Measurements from ENCODE around the gene KIAA0232. TPM values are rescaled to one million over a fixed set of nuclear protein-coding genes. Genes with fewer than 3 reads are reported as not detected.

Gene KIAA0232
- total and polyA plus RNA-seq, 2 experiments from 2014 or later, result 20.6 to 21.7 TPM

DNA sequence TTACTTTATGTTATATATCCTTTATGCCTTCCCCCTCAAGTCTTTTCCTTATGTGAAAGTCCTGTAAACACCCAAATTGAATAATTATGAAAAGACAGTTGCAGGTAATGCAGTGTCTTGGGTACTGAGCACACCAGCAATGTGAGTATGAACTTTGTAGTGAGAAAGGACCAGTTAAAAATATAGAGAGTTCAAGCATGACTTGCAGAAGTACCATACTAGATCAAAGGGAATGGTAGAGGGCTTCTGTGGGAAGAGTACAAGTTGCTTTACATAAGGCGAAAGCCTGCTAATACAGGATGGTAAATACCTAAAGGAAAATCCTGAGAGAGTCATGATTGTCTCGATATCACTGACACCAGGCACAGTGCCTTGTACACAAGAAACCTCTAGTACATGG, 25.7 kb downstream of the KIAA0232 start:
- 0 out of 2 replicates have a peak, but pooled peaks cover 14% of the 10 kb centered on the region for H4K20me1 ChIP-seq (ENCODE audit: insufficient read depth)

GRCh38 chr4:6811165-6811564, 28.6 kb downstream of the KIAA0232 start:
- Histone ChIP-seq H3K4me1 (ENCODE audit: insufficient read depth) (peaks cover 19% of the 10 kb centered on the region), H3K27me3 (replicated peaks; ENCODE audit: insufficient read depth) (no peaks in the 10 kb centered on the region), H3K79me2 (ENCODE audit: insufficient read depth) (peaks cover 100% of the 10 kb centered on the region), H3K4me2 (ENCODE audit: unreplicated experiment) (no peak overlapping the region), H3K27ac (no peak overlapping the region), H3K4me3 (no peak overlapping the region), H3K9me3 (ENCODE audit: low read depth) (no peaks in the 10 kb centered on the region), H3K36me3 (ENCODE audit: low read depth) (no peaks in the 10 kb centered on the region), H3K9ac (no peak overlapping the region), H2AFZ (no peak overlapping the region), H4K20me1 (ENCODE audit: insufficient read depth) (0 out of 2 replicates have a peak, but pooled peaks cover 10% of the 10 kb centered on the region), H3F3A (ENCODE audit: insufficient read depth) (peaks cover 12% of the 10 kb centered on the region), H3K9me2 (ENCODE audit: insufficient read depth) (no peaks in the 10 kb centered on the region)
- DNase-seq, result no peak
- 93 to 96% methylated on average over 6 of the region's 6 CpGs for WGBS, 2 experiments (ENCODE audit: low coverage in 1 of 2, low lambda C conversion rate in 2 of 2, missing lambda C conversion rate in 2 of 2)
- TF ChIP-seq EZH2 (IDR thresholded peaks at IDR 0.05; ENCODE audit: insufficient read depth, poor library complexity, severe bottlenecking) (no peak), EZH2phosphoT487 (IDR thresholded peaks at IDR 0.05; ENCODE audit: insufficient read depth, low read depth) (no peak)
- in situ Hi-C loops (cut with MboI), result no loop called here

More for the DNA sequence above, 25.7 kb downstream of the KIAA0232 start:
- Histone ChIP-seq H3K27me3 (replicated peaks; ENCODE audit: insufficient read depth) (no peaks in the 10 kb centered on the region), H3K36me3 (ENCODE audit: low read depth) (no peaks in the 10 kb centered on the region), H3K4me1 (ENCODE audit: insufficient read depth) (peaks cover 24% of the 10 kb centered on the region), H3K4me2 (ENCODE audit: unreplicated experiment) (no peak overlapping the region), H3K79me2 (ENCODE audit: insufficient read depth) (peaks cover 100% of the 10 kb centered on the region), H3K27ac (no peak overlapping the region), H3K4me3 (no peak overlapping the region), H3K9ac (no peak overlapping the region), H3K9me3 (ENCODE audit: low read depth) (no peaks in the 10 kb centered on the region), H3K9me2 (ENCODE audit: insufficient read depth) (no peaks in the 10 kb centered on the region), H3F3A (ENCODE audit: insufficient read depth) (peaks cover 12% of the 10 kb centered on the region), H2AFZ (no peak overlapping the region)
- DNase-seq, result no peak
- TF ChIP-seq EZH2 (IDR thresholded peaks at IDR 0.05; ENCODE audit: insufficient read depth, poor library complexity, severe bottlenecking) (no peak), EZH2phosphoT487 (IDR thresholded peaks at IDR 0.05; ENCODE audit: insufficient read depth, low read depth) (no peak)
- WGBS, 2 experiments (ENCODE audit: low coverage in 1 of 2, low lambda C conversion rate in 2 of 2, missing lambda C conversion rate in 2 of 2), result 94 to 97% methylated on average over 2 of the region's 2 CpGs
- in situ Hi-C loops (cut with MboI), result no loop called here

GRCh38 chr4:6812766-6813165, 30.2 kb downstream of the KIAA0232 start:
- H3K4me2 ChIP-seq (ENCODE audit: unreplicated experiment), result no peak overlapping the region
- in situ Hi-C loops (cut with MboI), result no loop called here
- H3K9ac ChIP-seq, result no peak overlapping the region
- no peak overlapping the region for H2AFZ ChIP-seq
- H3K9me3 ChIP-seq (ENCODE audit: low read depth), result no peaks in the 10 kb centered on the region
- H3K4me3 ChIP-seq, result no peak overlapping the region
- H3K27me3 ChIP-seq (replicated peaks; ENCODE audit: insufficient read depth), result no peaks in the 10 kb centered on the region
- no peak overlapping the region for H3K27ac ChIP-seq
- peaks cover 5% of the 10 kb centered on the region; the same call in 1 of the 2 replicates for H3F3A ChIP-seq (ENCODE audit: insufficient read depth)
- H3K36me3 ChIP-seq (ENCODE audit: low read depth), result no peaks in the 10 kb centered on the region
- H3K9me2 ChIP-seq (ENCODE audit: insufficient read depth), result no peaks in the 10 kb centered on the region
- H3K4me1 ChIP-seq (ENCODE audit: insufficient read depth), result peaks cover 4% of the 10 kb centered on the region
- TF ChIP-seq EZH2 (IDR thresholded peaks at IDR 0.05; ENCODE audit: insufficient read depth, poor library complexity, severe bottlenecking), result no peak
- TF ChIP-seq EZH2phosphoT487 (IDR thresholded peaks at IDR 0.05; ENCODE audit: insufficient read depth, low read depth), result no peak
- H4K20me1 ChIP-seq (ENCODE audit: insufficient read depth), result 0 out of 2 replicates have a peak, but pooled peaks cover 16% of the 10 kb centered on the region
- H3K79me2 ChIP-seq (ENCODE audit: insufficient read depth), result peaks cover 100% of the 10 kb centered on the region
- no peak for DNase-seq

DNA sequence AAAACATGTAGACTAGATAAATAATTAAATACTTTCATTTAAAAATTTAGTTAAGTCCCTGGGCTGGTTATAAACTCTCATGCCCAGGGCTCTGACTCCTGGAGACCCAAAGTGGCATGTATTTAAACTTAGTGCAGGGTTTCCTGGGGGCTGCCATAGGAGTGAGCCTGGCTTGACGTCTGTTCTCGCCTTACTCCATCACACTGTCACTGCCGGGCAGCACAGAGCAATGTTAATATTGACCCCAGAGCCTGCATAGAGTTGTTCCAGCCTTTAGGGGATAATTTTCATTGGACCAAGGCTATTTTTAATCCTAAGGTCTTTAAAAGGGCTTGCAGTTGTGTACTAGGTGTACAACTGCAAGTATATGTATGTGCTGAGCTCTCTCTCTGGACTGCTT, 31.2 kb downstream of the KIAA0232 start:
- Histone ChIP-seq H3K79me2 (ENCODE audit: insufficient read depth) (peaks cover 100% of the 10 kb centered on the region), H3K36me3 (ENCODE audit: low read depth) (no peaks in the 10 kb centered on the region), H3K9me3 (ENCODE audit: low read depth) (no peaks in the 10 kb centered on the region), H3K4me1 (ENCODE audit: insufficient read depth) (no peaks in the 10 kb centered on the region), H3K4me3 (no peak overlapping the region), H3K4me2 (ENCODE audit: unreplicated experiment) (no peak overlapping the region), H4K20me1 (ENCODE audit: insufficient read depth) (peaks cover 20% of the 10 kb centered on the region; the same call in 1 of the 2 replicates), H3K27me3 (replicated peaks; ENCODE audit: insufficient read depth) (no peaks in the 10 kb centered on the region), H3F3A (ENCODE audit: insufficient read depth) (0 out of 2 replicates have a peak, but pooled peaks cover 4% of the 10 kb centered on the region), H3K27ac (no peak overlapping the region), H2AFZ (no peak overlapping the region), H3K9ac (no peak overlapping the region), H3K9me2 (ENCODE audit: insufficient read depth) (no peaks in the 10 kb centered on the region)
- in situ Hi-C loops (cut with MboI), result no loop called here
- 96 to 97% methylated on average over 3 of the region's 3 CpGs for WGBS, 2 experiments (ENCODE audit: low coverage in 1 of 2, low lambda C conversion rate in 2 of 2, missing lambda C conversion rate in 2 of 2)
- TF ChIP-seq EZH2 (IDR thresholded peaks at IDR 0.05; ENCODE audit: insufficient read depth, poor library complexity, severe bottlenecking), result no peak
- TF ChIP-seq EZH2phosphoT487 (IDR thresholded peaks at IDR 0.05; ENCODE audit: insufficient read depth, low read depth), result no peak
- no peak for DNase-seq

Measured in GM23248 (cell line).